CD4-positive, alpha-beta T cell treated with Interleukin-1 beta for 1 hour (primary cell): Measurements from ENCODE around the gene GRK6.
A peak's percentile ranks its signal among the peaks of the same experiment; 100 is the strongest.
"Not testable (repeated sequence)": the region's sequence is repeated elsewhere in the genome, so short reads cannot be mapped to it uniquely, and the experiment has no call there.

Source experiments
- DNase-seq, 2 donors: peaks; one replicate each; pipeline ENCODE4 v3.0.0-alpha.2; 2020 to 2022

The GRK6 gene

GRCh38 chr5:177399997-177400868 is 26.2 kb upstream of the GRK6 start, which contains the start of gene PFN3:
Gene PFN3 (minus strand): TSS chr5:177400661. CDS start chr5:177400576, 85 bp downstream.
- DNase-seq, result no peak

- peak; percentile 68 to 74 for DNase-seq
These were observed 24.0 kb upstream of the GRK6 start for GRCh38 chr5:177402271-177403043.

- DNase-seq, result peak; percentile 63 to 65
These were observed 23.2 kb upstream of the GRK6 start for GRCh38 chr5:177403102-177403791.

- peak; percentile 90 to 91 for DNase-seq
These were observed 22.5 kb upstream of the GRK6 start for GRCh38 chr5:177403792-177404640.

- no peak for DNase-seq
These were observed 21.8 kb upstream of the GRK6 start for GRCh38 chr5:177404641-177405179.

GRCh38 chr5:177405312-177405711 is 21.2 kb upstream of the GRK6 start:
- DNase-seq, result no peak

- peak; percentile 27 to 73 for DNase-seq
These were observed 20.7 kb upstream of the GRK6 start for GRCh38 chr5:177405805-177406204.

GRCh38 chr5:177409043-177409801 is 17.3 kb upstream of the GRK6 start, which contains the start of gene F12:
Gene F12 (minus strand): TSS chr5:177409564. CDS start chr5:177409527, 37 bp downstream.
- DNase-seq, result no peak

- no peak for DNase-seq
These were observed 15.9 kb upstream of the GRK6 start for GRCh38 chr5:177410575-177410974.

GRCh38 chr5:177412603-177413233 is 13.8 kb upstream of the GRK6 start:
- peak in 1 of 2 donors; percentile 72 for DNase-seq

GRCh38 chr5:177414481-177414880 is 12.0 kb upstream of the GRK6 start:
- DNase-seq, result no peak

- not testable (repeated sequence) for DNase-seq
These were observed 9.4 kb upstream of the GRK6 start for GRCh38 chr5:177417081-177417480.

- DNase-seq, result no peak
These were observed 7.4 kb upstream of the GRK6 start for GRCh38 chr5:177419046-177419445.

GRCh38 chr5:177420472-177420871 is 6.0 kb upstream of the GRK6 start:
- not testable (repeated sequence) for DNase-seq

- no peak for DNase-seq
These were observed 5.2 kb upstream of the GRK6 start for GRCh38 chr5:177421062-177421798.

- DNase-seq, result no peak
These were observed 2.8 kb upstream of the GRK6 start for GRCh38 chr5:177423671-177424070.

- no peak for DNase-seq
These were observed 1.2 kb upstream of the GRK6 start for GRCh38 chr5:177425196-177425800.

GRCh38 chr5:177425801-177426565 is 493 bp upstream of the GRK6 start:
- peak; percentile 100 for DNase-seq
